ENCODE results near the gene TRIM52. TPM values are rescaled to one million over a fixed set of nuclear protein-coding genes. Genes with fewer than 3 reads are reported as not detected.
"Not testable (repeated sequence)": the region's sequence is repeated elsewhere in the genome, so short reads cannot be mapped to it uniquely, and the experiment has no call there.

TRIM52 gene
- total RNA-seq, 2 donors from 2014 or later: 13.1 to 15.9 TPM

GRCh38 chr5:181218795-181219124 is 42.2 kb downstream of the TRIM52 start:
- DNase-seq (ENCODE audit: low spot score): no peak
- H3K9me3 ChIP-seq: no peaks in the 10 kb centered on the region
- H3K27me3 ChIP-seq (replicated peaks; ENCODE audit: insufficient read depth): no peaks in the 10 kb centered on the region
- H3K4me1 ChIP-seq (ENCODE audit: control insufficient read depth in 1 of 2, low read depth in 2 of 2): peaks cover 9% of the 10 kb centered on the region in 2 donors
- no peak for TF ChIP-seq CTCF (IDR thresholded peaks at IDR 0.05)
- H3K4me3 ChIP-seq: peak overlapping the region; percentile 66
- peak overlapping the region; percentile 49 to 60 for H3K27ac ChIP-seq
- H3K36me3 ChIP-seq: no peaks in the 10 kb centered on the region
- no peak for ATAC-seq (ENCODE audit: insufficient number of reproducible peaks, low FRiP score, low read depth)

GRCh38 chr5:181217803-181218062 is 43.2 kb downstream of the TRIM52 start:
- Histone ChIP-seq H3K9me3 (no peaks in the 10 kb centered on the region), H3K36me3 (no peaks in the 10 kb centered on the region), H3K27ac (peak overlapping the region; percentile 49 to 60), H3K4me1 (ENCODE audit: control insufficient read depth in 1 of 2, low read depth in 2 of 2) (peaks cover 9% of the 10 kb centered on the region in 2 donors), H3K27me3 (replicated peaks; ENCODE audit: insufficient read depth) (no peaks in the 10 kb centered on the region), H3K4me3 (peak overlapping the region; percentile 66)
- ATAC-seq (ENCODE audit: insufficient number of reproducible peaks, low FRiP score, low read depth) (no peak), DNase-seq (ENCODE audit: low spot score) (no peak)
- TF ChIP-seq CTCF (IDR thresholded peaks at IDR 0.05): no peak

- ATAC-seq (ENCODE audit: insufficient number of reproducible peaks, low FRiP score, low read depth) (no peak), DNase-seq (ENCODE audit: low spot score) (no peak)
- Histone ChIP-seq H3K27me3 (replicated peaks; ENCODE audit: insufficient read depth) (no peaks in the 10 kb centered on the region), H3K4me3 (peak overlapping the region; percentile 66), H3K27ac (peak overlapping the region; percentile 49 to 60), H3K36me3 (no peaks in the 10 kb centered on the region), H3K9me3 (no peaks in the 10 kb centered on the region), H3K4me1 (ENCODE audit: control insufficient read depth in 1 of 2, low read depth in 2 of 2) (peaks cover 9% of the 10 kb centered on the region in 2 donors)
- TF ChIP-seq CTCF (IDR thresholded peaks at IDR 0.05): no peak
Observed at GRCh38 chr5:181217111-181217802, 43.7 kb downstream of the TRIM52 start.

GRCh38 chr5:181215997-181216989 is 44.6 kb downstream of the TRIM52 start:
- H3K4me3 ChIP-seq: peak overlapping the region; percentile 66
- no peak for DNase-seq (ENCODE audit: low spot score)
- peak overlapping the region in 1 of 2 donors; percentile 25 for H3K27ac ChIP-seq
- H3K9me3 ChIP-seq: no peaks in the 10 kb centered on the region
- H3K27me3 ChIP-seq (replicated peaks; ENCODE audit: insufficient read depth): no peaks in the 10 kb centered on the region
- ATAC-seq (ENCODE audit: insufficient number of reproducible peaks, low FRiP score, low read depth): no peak
- no peaks in the 10 kb centered on the region for H3K36me3 ChIP-seq
- TF ChIP-seq CTCF (IDR thresholded peaks at IDR 0.05): no peak
- H3K4me1 ChIP-seq (ENCODE audit: control insufficient read depth in 1 of 2, low read depth in 2 of 2): peaks cover 9% of the 10 kb centered on the region in 2 donors

GRCh38 chr5:181214249-181214648 is 46.7 kb downstream of the TRIM52 start:
- not testable (repeated sequence) for H3K27ac ChIP-seq; H3K9me3 ChIP-seq; H3K4me3 ChIP-seq; DNase-seq (ENCODE audit: low spot score); H3K36me3 ChIP-seq; H3K27me3 ChIP-seq (replicated peaks; ENCODE audit: insufficient read depth); ATAC-seq (ENCODE audit: insufficient number of reproducible peaks, low FRiP score, low read depth); H3K4me1 ChIP-seq (ENCODE audit: control insufficient read depth in 1 of 2, low read depth in 2 of 2)
